ENCODE results near the gene SP3. TPM values are rescaled to one million over a fixed set of nuclear protein-coding genes. Genes with fewer than 3 reads are reported as not detected.

Gene SP3
- total and polyA plus RNA-seq, 2 of the 8 experiments (the other 6 are each of a cell fraction or from before 2014, with no cell fraction given) = 31.0 to 92.1 TPM

DNA sequence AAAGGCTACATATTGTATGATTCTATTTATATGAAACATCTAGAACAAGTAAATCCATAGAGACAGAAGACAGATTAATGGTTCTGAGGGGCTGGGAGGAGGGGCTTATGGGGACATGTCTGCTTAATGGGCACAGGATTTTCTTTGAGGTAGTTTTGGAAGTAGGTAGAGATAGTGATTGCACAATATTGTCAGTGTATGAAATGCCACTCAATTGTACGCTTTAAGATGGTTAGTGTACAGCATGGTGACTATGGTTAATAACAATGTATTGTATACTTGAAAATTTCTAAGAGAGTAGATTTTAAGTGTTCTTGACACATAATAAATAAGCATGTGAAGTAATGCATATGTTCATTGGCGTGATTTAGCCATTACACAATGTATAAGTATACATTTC, 68.4 kb downstream of the SP3 start:
- Histone ChIP-seq H3K27ac (ENCODE audit: low read depth, low read length) (no peak overlapping the region), H4K5ac (ENCODE audit: insufficient read length, low read depth, low read length) (no peak overlapping the region), H3K14ac (ENCODE audit: insufficient read length) (no peak overlapping the region), H4K91ac (replicated peaks; ENCODE audit: insufficient read length, low read length) (no peak overlapping the region), H2BK5ac (ENCODE audit: low read depth, low read length) (no peak overlapping the region), H3K56ac (replicated peaks; ENCODE audit: insufficient read length, low read depth, low read length) (no peak overlapping the region), H3K9me3 (ENCODE audit: insufficient read depth in 2 of 2, low read depth in 1 of 2, low read length in 1 of 2) (no peaks in the 10 kb centered on the region), H2AFZ (ENCODE audit: low read length) (no peak overlapping the region), H3K79me2 (ENCODE audit: control insufficient read depth in 1 of 2, insufficient read depth in 2 of 2, low read length in 2 of 2) (no peaks in the 10 kb centered on the region), H3K4me2 (ENCODE audit: insufficient read depth in 1 of 2, low read depth in 2 of 2, low read length in 2 of 2) (no peak overlapping the region), H4K8ac (ENCODE audit: extremely low read depth, insufficient read depth, low read length) (no peak overlapping the region), H3K9ac (replicated peaks in 1 of 4; ENCODE audit: extremely low read depth in 1 of 4, low read depth in 3 of 4, low read length in 3 of 4) (no peak overlapping the region), H2BK15ac (ENCODE audit: low read length) (no peak overlapping the region), H3K4ac (replicated peaks; ENCODE audit: insufficient read length, low read depth, low read length) (no peak overlapping the region), H2BK120ac (replicated peaks; ENCODE audit: low read depth, low read length) (no peak overlapping the region), H3K36me3 (ENCODE audit: control insufficient read depth in 2 of 4, insufficient read depth in 4 of 4, low read length in 3 of 4) (no peaks in the 10 kb centered on the region), H2AK5ac (ENCODE audit: low read depth, low read length) (no peak overlapping the region), H2BK12ac (ENCODE audit: low read depth, low read length) (no peak overlapping the region), H3K18ac (ENCODE audit: extremely low read depth, low read length) (no peak overlapping the region), H3K4me3 (ENCODE audit: extremely low read depth in 1 of 4, insufficient read depth in 2 of 4, low read depth in 3 of 4, low read length in 4 of 4) (no peak overlapping the region), H3K79me1 (ENCODE audit: low read depth, low read length) (no peaks in the 10 kb centered on the region; the same call in 1 of the 2 replicates), H3K4me1 (replicated peaks in 1 of 4; ENCODE audit: control insufficient read depth in 3 of 4, insufficient read depth in 4 of 4, low read length in 3 of 4) (no peaks in the 10 kb centered on the region), H3K27me3 (replicated peaks in 1 of 4; ENCODE audit: control insufficient read depth in 3 of 4, extremely low read depth in 1 of 4, insufficient read depth in 3 of 4, low read length in 3 of 4) (no peaks in the 10 kb centered on the region), H4K20me1 (replicated peaks in 1 of 2; ENCODE audit: control insufficient read depth in 1 of 2, insufficient read depth in 2 of 2, low read length in 2 of 2) (no peaks in the 10 kb centered on the region), H2BK20ac (ENCODE audit: low read length) (no peak overlapping the region), H3K23me2 (ENCODE audit: low read depth, low read length) (no peaks in the 10 kb centered on the region), H3K23ac (ENCODE audit: insufficient read length) (no peak overlapping the region)
- ChIA-PET CTCF (ENCODE audit: partially characterized antibody) (no interaction called here), POLR2A (ENCODE audit: partially characterized antibody) (interaction anchor here (0.6 kb wide), 1 partner anchor 44 kb away, joined by 3 read pairs; no protein-coding TSS in a partner anchor)
- TF ChIP-seq EP300 (IDR thresholded peaks at IDR 0.05; ENCODE audit: borderline replicate concordance in 1 of 2, low read depth in 2 of 2, low read length in 2 of 2) (no peak), POU5F1 (IDR thresholded peaks at IDR 0.05; ENCODE audit: low read depth, low read length) (no peak), ATF3 (IDR thresholded peaks at IDR 0.05; ENCODE audit: insufficient read depth, low read depth, low read length) (no peak)
- FAIRE-seq = no peak
- no peak for DNase-seq (ENCODE audit: low read depth in 1 of 2, low spot score in 2 of 2)
- 94% methylated on average over 2 of the region's 2 CpGs; no CpG with 5 or more reads in 1 of the 2 experiments for WGBS, 2 experiments (ENCODE audit: extremely low coverage in 1 of 2, insufficient coverage in 1 of 2, insufficient read length in 1 of 2, insufficient replicate concordance in 2 of 2, low coverage in 1 of 2, low lambda C conversion rate in 2 of 2, missing lambda C conversion rate in 1 of 2)

Data from H1 (cell line).